GM12878 (cell line): ENCODE measurements around the gene AP4B1. TPM values are rescaled to one million over a fixed set of nuclear protein-coding genes. Genes with fewer than 3 reads are reported as not detected.
A peak's percentile ranks its signal among the peaks of the same experiment; 100 is the strongest.

Experiments
- ASH2L ChIP-seq: fragments of 300-600, 200-600 bp; sonication (generic); IDR thresholded peaks from 2 replicates; pipeline ENCODE4 v1.6.1; 2017; ENCODE audit warnings: low read depth, mild to moderate bottlenecking, borderline replicate concordance
- CEBPB ChIP-seq, 2 experiments: fragments of 150-350 bp in 1 of 2; IDR thresholded peaks; 2 replicates each; pipeline ENCODE4 v1.6.1; 2012 to 2014; ENCODE audit warnings: low read depth in 2 of 2, low read length in 2 of 2, borderline replicate concordance in 1 of 2, inconsistent platforms in 1 of 2
- DPF2 ChIP-seq: fragments of 450-650 bp; IDR thresholded peaks from 2 replicates; pipeline ENCODE4 v1.6.1; 2017; ENCODE audit warnings: mild to moderate bottlenecking
- ESRRA ChIP-seq: IDR thresholded peaks from 2 replicates; pipeline ENCODE4 v1.6.1; 2012; ENCODE audit warnings: mild to moderate bottlenecking, low read length, improper control_type of control experiment
- ETV6 ChIP-seq, 2 experiments: fragments of 450-650 bp in 1 of 2; IDR thresholded peaks in 1 of 2; conservative IDR thresholded peaks in 1 of 2; 2 replicates each; pipeline ENCODE4 v1.6.1; 2014; ENCODE audit warnings: antibody characterized with exemption in 1 of 2, borderline replicate concordance in 1 of 2, low read depth in 1 of 2, mild to moderate bottlenecking in 1 of 2, moderate library complexity in 1 of 2
- FOS ChIP-seq: IDR thresholded peaks from 3 replicates; pipeline ENCODE4 v1.6.1; 2011; ENCODE audit warnings: borderline replicate concordance; ENCODE audit not compliant: insufficient read length; ENCODE audit errors: extremely low read depth
- HDAC6 ChIP-seq: fragments of 200-600 bp; sonication (generic); IDR thresholded peaks from one replicate; pipeline ENCODE4 v1.8.0; 2017; ENCODE audit warnings: antibody characterized with exemption; ENCODE audit not compliant: unreplicated experiment
- IKZF1 ChIP-seq: fragments of 450-650 bp; conservative IDR thresholded peaks from 2 replicates; pipeline ENCODE4 v1.6.1; 2017; ENCODE audit warnings: antibody characterized with exemption, mild to moderate bottlenecking
- KDM1A ChIP-seq: fragments of 200-600 bp; sonication (generic); IDR thresholded peaks from 2 replicates; pipeline ENCODE4 v1.6.1; 2016; ENCODE audit warnings: borderline replicate concordance
- MTA2 ChIP-seq: fragments of 450-650 bp; IDR thresholded peaks from 2 replicates; pipeline ENCODE4 v1.6.1; 2016; ENCODE audit warnings: low read depth, mild to moderate bottlenecking, moderate library complexity
- NR2C2 ChIP-seq: IDR thresholded peaks from 2 replicates; pipeline ENCODE4 v1.6.1; 2011; ENCODE audit warnings: borderline replicate concordance, low read depth; ENCODE audit not compliant: control insufficient read depth, insufficient read length
- POLR2AphosphoS5 ChIP-seq: IDR thresholded peaks from 2 replicates; pipeline ENCODE4 v1.6.1; 2011; ENCODE audit warnings: mild to moderate bottlenecking, low read length, inconsistent platforms
- RBBP5 ChIP-seq: fragments of 200-600 bp; sonication (generic); conservative IDR thresholded peaks from 2 replicates; pipeline ENCODE4 v1.6.1; 2016
- RCOR1 ChIP-seq: conservative IDR thresholded peaks from 2 replicates; pipeline ENCODE4 v1.6.1; 2012; ENCODE audit warnings: low read depth, low read length, improper control_type of control experiment
- TAF1 ChIP-seq: IDR thresholded peaks from 2 replicates; pipeline ENCODE4 v1.6.1; 2011; ENCODE audit warnings: mild to moderate bottlenecking, low read depth, low read length, borderline replicate concordance
- TCF3 ChIP-seq: IDR thresholded peaks from 2 replicates; pipeline ENCODE4 v1.6.1; 2012; ENCODE audit warnings: low read depth, mild to moderate bottlenecking, low read length, borderline replicate concordance; ENCODE audit not compliant: insufficient read depth
- ZBED1 ChIP-seq: IDR thresholded peaks from 2 replicates; pipeline ENCODE4 v1.6.1; 2016; ENCODE audit warnings: borderline replicate concordance
- ZNF622 ChIP-seq: fragments of 450-650 bp; IDR thresholded peaks from 2 replicates; pipeline ENCODE4 v1.6.1; 2017; ENCODE audit warnings: mild to moderate bottlenecking, inconsistent platforms
- polyA plus RNA-seq, 11 experiments: library from polyadenylated mRNA; depleted of rRNA in 4 of 11; unstranded in 6 of 11; stranded (reverse) in 5 of 11; fragments of >200 nt; fragmentation: Nextera tagmentation in 4 of 11; fragmentation: Illumina TruSeq in 1 of 11; extraction: Ambion mirVana in 4 of 11; extraction: Trizol in 1 of 11; gene quantifications; 1 replicate in 1 of 11; 2 replicates in 10 of 11; pipeline versions ENCODE4 v1.2.1 to v1.2.3, GENCODE V29; 2011 to 2016; ENCODE audit warnings: inconsistent platforms in 2 of 11, missing spikeins in 2 of 11, low read depth in 1 of 11
- total RNA-seq, 4 experiments: library from RNA; depleted of rRNA in 3 of 4; stranded (reverse); fragments of >200 nt in 3 of 4; fragmentation: Illumina TruSeq in 1 of 4; extraction: Trizol in 1 of 4; gene quantifications; 2 replicates each; pipeline versions ENCODE4 v1.2.1 to v1.2.3, GENCODE V29; 2013 to 2021
- TF ChIP-seq, protein P1 (sequence below): IDR thresholded peaks from 2 replicates; pipeline ENCODE4 v1.6.1; 2012; ENCODE audit warnings: improper control_type of control experiment, low read depth, low read length; ENCODE audit not compliant: insufficient replicate concordance
- TF ChIP-seq, protein P2 (sequence below): fragments of 450-650 bp; IDR thresholded peaks from 2 replicates; pipeline ENCODE4 v1.6.1; 2016; ENCODE audit warnings: mild to moderate bottlenecking
- TF ChIP-seq, protein P3 (sequence below): fragments of 450-650 bp; IDR thresholded peaks from 2 replicates; pipeline ENCODE4 v1.6.1; 2017; ENCODE audit warnings: antibody characterized with exemption, mild to moderate bottlenecking, moderate library complexity

Gene AP4B1
- total and polyA plus RNA-seq, 10 of the 15 experiments (the other 5 are each of a cell fraction or from before 2014, with no cell fraction given) = 27.2 to 61.0 (median 33.0) TPM

DNA sequence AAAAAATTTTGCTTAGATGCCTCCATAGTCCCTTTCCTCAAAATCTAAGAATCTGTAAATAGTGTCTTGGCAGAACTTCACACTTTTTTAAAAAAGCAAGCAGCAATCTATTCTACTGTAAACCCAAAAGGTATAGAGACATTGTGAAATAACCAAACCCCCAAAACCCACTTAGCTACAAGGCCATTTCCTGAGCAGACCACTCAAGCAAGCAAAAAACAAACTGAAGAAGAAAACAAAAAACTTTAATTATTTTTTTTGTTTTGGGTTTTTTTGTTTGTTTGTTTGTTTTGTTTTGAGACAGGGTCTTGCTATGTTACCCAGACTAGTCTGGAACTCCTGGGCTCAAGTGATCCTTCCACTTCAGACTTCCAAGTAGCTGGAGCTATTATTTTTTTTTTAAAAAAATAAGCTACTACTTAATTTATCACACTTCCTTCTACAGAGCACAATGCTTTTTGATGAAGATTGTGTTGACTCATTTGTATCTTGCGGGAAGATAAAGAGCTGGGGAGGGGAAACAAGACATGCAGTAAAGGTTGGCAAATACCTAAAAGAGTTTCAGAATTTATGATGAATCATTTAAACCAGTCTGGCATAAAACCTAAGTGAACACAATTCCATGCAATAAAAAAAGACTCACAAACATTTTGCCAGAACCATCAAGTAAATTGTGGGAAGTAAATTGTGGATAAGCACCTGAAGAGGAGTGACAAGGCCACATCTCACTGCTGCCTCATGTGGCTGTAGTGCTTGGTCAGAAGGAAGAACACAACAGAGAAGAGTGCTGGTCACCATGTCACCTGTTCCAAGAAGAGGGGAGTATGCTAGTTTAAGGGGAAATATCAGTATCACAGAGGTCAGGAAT, 30.4 kb downstream of the AP4B1 start (continued):
- TF ChIP-seq, protein P1, sequence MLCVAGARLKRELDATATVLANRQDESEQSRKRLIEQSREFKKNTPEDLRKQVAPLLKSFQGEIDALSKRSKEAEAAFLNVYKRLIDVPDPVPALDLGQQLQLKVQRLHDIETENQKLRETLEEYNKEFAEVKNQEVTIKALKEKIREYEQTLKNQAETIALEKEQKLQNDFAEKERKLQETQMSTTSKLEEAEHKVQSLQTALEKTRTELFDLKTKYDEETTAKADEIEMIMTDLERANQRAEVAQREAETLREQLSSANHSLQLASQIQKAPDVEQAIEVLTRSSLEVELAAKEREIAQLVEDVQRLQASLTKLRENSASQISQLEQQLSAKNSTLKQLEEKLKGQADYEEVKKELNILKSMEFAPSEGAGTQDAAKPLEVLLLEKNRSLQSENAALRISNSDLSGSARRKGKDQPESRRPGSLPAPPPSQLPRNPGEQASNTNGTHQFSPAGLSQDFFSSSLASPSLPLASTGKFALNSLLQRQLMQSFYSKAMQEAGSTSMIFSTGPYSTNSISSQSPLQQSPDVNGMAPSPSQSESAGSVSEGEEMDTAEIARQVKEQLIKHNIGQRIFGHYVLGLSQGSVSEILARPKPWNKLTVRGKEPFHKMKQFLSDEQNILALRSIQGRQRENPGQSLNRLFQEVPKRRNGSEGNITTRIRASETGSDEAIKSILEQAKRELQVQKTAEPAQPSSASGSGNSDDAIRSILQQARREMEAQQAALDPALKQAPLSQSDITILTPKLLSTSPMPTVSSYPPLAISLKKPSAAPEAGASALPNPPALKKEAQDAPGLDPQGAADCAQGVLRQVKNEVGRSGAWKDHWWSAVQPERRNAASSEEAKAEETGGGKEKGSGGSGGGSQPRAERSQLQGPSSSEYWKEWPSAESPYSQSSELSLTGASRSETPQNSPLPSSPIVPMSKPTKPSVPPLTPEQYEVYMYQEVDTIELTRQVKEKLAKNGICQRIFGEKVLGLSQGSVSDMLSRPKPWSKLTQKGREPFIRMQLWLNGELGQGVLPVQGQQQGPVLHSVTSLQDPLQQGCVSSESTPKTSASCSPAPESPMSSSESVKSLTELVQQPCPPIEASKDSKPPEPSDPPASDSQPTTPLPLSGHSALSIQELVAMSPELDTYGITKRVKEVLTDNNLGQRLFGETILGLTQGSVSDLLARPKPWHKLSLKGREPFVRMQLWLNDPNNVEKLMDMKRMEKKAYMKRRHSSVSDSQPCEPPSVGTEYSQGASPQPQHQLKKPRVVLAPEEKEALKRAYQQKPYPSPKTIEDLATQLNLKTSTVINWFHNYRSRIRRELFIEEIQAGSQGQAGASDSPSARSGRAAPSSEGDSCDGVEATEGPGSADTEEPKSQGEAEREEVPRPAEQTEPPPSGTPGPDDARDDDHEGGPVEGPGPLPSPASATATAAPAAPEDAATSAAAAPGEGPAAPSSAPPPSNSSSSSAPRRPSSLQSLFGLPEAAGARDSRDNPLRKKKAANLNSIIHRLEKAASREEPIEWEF = peak; percentile 22
- TF ChIP-seq RBBP5 = no peak
- TF ChIP-seq ESRRA = no peak
- no peak for TF ChIP-seq FOS
- no peak for TF ChIP-seq RCOR1
- TF ChIP-seq NR2C2 = no peak
- no peak for TF ChIP-seq ASH2L
- TF ChIP-seq ZNF622 = no peak
- no peak for TF ChIP-seq ZBED1
- no peak for TF ChIP-seq KDM1A
- no peak for TF ChIP-seq TCF3
- no peak; the same call in 1 of the 2 replicates for TF ChIP-seq DPF2
- no peak for TF ChIP-seq TAF1
- TF ChIP-seq POLR2AphosphoS5 = no peak
- no peak for TF ChIP-seq HDAC6
- TF ChIP-seq IKZF1 = peak; percentile 56
- TF ChIP-seq, protein P2, sequence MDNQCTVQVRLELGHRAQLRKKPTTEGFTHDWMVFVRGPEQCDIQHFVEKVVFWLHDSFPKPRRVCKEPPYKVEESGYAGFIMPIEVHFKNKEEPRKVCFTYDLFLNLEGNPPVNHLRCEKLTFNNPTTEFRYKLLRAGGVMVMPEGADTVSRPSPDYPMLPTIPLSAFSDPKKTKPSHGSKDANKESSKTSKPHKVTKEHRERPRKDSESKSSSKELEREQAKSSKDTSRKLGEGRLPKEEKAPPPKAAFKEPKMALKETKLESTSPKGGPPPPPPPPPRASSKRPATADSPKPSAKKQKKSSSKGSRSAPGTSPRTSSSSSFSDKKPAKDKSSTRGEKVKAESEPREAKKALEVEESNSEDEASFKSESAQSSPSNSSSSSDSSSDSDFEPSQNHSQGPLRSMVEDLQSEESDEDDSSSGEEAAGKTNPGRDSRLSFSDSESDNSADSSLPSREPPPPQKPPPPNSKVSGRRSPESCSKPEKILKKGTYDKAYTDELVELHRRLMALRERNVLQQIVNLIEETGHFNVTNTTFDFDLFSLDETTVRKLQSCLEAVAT = no peak
- no peak for TF ChIP-seq ETV6 (conservative IDR thresholded peaks at IDR 0.05 in 1 of 2, IDR thresholded peaks at IDR 0.05 in 1 of 2; ENCODE audit: borderline replicate concordance in 1 of 2, low read depth in 1 of 2)
- TF ChIP-seq, protein P3, sequence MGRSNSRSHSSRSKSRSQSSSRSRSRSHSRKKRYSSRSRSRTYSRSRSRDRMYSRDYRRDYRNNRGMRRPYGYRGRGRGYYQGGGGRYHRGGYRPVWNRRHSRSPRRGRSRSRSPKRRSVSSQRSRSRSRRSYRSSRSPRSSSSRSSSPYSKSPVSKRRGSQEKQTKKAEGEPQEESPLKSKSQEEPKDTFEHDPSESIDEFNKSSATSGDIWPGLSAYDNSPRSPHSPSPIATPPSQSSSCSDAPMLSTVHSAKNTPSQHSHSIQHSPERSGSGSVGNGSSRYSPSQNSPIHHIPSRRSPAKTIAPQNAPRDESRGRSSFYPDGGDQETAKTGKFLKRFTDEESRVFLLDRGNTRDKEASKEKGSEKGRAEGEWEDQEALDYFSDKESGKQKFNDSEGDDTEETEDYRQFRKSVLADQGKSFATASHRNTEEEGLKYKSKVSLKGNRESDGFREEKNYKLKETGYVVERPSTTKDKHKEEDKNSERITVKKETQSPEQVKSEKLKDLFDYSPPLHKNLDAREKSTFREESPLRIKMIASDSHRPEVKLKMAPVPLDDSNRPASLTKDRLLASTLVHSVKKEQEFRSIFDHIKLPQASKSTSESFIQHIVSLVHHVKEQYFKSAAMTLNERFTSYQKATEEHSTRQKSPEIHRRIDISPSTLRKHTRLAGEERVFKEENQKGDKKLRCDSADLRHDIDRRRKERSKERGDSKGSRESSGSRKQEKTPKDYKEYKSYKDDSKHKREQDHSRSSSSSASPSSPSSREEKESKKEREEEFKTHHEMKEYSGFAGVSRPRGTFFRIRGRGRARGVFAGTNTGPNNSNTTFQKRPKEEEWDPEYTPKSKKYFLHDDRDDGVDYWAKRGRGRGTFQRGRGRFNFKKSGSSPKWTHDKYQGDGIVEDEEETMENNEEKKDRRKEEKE = no peak
- TF ChIP-seq MTA2 = peak; percentile 77
- TF ChIP-seq CEBPB (IDR thresholded peaks at IDR 0.05; ENCODE audit: borderline replicate concordance in 1 of 2, low read depth in 2 of 2, low read length in 2 of 2) = no peak
